Colon (tissue), 2 donors: Measurements from ENCODE around the gene RPS15.
A peak's percentile ranks its signal among the peaks of the same experiment; 100 is the strongest.
"Not testable (repeated sequence)": the region's sequence is repeated elsewhere in the genome, so short reads cannot be mapped to it uniquely, and the experiment has no call there.

ENCODE experiments used
- FAIRE-seq: peaks from 2 replicates; lab custom pipeline; 2012; peaks lifted over from hg19 to GRCh38; lab: Jason Lieb, UNC
- donor health status: control.
- donor health status: control.

Gene RPS15

DNA sequence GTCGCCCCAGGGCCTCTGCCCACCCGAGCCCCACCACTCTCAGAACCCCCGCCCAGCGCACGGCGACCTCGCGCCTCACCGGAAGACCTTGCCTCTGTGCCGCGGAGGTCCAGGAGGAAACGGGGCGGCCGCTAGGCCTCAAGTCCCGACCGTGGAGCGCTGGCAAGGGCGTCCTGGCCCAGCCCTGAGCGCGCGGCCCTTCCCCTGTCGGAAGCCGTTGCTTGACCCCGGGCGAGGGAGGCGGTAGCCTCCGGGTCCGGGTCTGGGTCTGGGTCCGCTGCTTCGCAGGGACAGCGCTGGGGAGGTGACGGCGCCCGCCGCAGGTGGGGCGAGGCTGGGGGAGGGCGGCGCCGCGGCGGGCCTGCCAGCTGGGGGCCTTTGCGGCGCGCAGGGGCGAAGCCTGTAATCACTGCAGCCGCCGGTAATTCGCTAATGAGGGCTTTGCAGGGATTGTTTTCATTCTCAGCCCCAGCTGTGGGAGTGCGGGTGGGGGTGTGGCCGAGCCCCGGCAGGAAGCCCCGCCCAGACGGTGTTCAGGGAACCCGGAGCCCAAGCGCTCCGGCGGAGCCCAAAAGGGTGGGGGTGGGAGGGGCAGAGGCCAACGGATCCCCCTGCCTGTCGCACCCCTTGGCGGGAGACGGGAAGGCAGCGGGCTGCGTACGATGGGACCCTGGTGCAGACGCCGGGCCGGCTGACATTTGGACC lies 32.3 kb downstream of the RPS15 start:
- no peak for FAIRE-seq

DNA sequence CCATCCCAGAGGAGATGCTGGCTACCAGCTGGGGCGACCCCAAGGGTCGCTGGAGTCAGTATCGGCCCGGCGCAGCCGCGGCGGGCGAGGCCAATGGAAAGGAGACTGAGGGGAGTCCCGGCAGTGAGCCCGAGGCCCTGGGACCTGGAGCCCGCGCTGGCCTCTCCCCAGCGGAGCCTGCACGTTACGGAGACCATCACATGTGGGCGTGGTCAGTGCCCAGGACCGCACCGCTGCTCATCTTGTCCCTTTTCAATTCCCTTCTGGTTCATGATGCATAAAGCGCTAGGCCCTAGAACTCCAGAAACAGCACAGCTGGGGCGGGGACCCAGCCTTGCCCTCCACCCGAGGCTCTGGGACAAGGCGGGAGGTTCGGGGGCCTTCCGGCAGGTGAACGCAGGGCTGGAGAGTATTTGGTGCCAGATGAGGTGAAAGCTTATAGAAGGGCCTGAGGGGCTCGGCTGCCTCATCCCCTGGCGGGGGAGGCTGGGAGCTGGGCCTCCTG lies 32.9 kb downstream of the RPS15 start:
- no peak for FAIRE-seq

DNA sequence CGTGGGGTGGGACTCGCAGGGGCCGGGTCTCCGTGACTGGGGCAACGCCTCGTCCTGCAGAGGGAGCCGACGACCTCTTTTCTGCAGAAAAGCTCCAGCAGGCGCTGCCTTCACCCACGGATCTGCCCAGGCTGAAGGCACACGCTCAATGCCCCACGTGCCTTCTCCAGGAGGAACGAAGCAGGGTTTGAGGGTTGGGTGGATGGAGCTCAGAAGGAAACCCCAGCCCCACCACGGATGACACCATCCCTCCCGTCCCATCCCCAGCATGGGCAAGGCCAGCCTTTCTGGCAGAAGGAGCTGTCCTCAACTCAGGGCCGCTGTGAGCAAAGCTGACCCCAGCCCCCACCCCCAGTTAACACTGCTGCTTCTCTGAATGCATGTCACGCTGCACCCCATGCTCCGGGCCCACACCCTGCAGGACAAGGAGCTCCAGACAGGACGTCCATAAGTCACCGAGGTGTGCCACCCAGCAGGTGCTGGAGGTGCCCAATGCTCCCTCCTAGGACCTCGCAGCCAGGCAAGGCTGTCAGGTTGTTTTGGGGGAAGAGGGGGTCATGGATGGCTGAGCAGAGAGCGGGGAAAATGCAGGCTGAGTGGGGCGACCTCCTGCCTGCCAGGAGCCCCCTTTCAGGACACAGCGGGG lies 33.4 kb downstream of the RPS15 start:
- no peak for FAIRE-seq

DNA sequence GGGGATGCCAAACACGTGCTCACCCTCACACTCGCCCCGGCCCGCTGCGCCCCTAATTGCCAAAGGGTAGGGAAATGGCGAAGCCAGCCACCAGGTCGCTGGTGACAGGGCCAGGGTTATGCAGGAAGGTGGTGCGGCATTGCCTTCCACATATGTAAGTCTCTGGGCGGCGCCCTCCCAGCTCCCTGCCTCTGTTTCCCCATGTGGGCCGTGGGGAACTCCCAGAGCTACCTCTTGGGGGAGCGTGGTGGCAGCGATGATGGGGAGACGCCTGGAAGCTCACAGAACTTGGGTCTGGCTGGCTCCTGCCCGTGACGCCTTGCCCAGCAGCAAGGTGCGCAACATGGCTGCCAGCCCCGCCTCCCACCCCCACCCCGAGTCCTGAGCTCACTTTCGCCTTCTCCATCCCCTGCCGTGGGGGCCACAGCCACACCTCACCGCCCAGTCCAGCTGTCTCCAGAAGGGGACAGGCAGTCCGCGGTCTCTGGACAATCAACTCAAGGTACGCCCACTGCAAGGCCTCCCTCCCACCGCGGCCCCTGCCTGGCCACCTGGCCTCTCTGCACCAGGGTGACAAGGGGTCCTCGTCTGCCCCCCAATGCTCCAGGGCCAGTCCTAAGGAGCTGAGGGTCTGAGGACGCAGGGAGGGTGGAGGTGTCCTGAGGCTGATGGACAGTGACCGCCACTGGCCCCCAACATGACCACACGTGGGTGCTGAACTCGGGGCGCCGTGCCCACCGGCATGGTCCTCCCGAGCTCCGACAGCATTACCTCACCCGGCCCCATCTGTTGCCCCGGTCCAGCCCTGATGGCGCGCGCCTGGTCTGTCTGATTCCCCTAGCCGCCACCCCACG lies 34.3 kb downstream of the RPS15 start:
- no peak for FAIRE-seq

DNA sequence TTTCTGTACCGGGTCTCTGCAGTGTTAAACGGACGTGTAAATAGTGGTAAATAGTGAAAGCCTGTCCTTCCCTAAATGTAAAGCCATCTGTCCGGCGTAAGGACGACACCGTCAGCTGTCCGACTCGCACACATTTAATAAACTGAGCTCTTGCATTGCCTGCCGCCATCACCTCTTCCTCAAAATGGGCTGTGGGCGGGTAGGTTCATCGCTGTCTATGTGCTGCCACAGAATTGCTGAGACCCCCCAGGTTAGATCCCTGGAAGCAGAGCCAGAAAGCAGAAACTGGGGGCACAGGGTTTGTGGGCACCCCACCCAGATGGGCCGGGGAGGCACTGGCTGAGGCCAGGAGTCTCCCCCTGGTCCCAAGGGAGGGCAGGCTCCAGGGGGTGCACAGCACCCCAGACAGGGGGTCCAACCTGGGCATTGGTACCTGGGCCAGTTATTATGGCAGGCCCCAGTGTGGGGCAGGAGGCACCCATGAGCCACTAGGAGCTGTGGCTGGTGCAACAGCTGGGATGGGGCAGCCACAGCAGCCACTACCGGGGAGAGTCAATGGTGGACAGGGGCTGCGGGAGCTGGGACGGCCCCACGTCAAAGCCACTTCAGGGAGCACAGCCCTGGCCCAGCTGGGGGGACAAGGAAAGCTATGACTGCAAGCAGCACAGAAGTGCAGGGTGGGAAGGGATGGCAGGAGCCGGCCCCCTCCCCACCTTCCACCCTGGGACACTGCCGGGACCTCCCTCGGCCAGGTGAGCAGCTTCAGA lies 35.1 kb downstream of the RPS15 start:
- FAIRE-seq = no peak

DNA sequence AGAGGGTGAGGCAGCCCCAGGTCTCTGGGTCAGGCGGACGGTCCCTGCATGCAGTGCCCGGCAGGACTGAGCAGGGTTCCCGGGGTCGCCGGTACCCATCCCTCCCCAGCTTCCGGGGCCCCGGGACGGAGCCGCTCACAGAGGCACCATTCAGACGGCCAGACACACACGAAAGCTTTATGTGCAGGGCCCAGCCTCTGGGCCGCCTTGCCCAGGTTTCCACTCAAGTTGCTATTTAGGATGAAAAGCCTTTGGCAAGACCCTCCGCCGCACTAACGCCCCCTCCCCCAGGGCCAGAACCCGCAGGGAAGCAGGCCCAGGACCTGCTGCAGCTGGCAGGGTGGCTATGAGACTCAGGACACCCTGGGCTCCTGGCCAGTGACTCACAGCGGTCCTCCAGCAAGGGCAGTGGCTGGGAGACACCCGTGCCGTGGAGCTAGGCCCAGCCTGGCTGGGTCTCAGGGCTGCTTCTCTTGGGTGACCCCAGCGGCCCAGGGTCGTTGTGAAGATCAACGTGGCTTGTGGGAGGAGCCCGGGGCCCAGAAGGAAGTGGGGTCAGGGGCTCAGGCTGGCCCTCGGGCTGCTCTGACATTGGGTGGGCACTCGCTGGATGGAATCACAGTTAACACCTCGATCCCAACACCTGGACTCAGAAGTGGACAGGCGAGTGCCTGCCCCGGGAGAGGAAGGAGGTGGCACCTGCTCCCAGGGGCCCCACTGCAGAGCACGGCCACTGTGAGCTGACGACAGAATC lies 36.0 kb downstream of the RPS15 start:
- no peak for FAIRE-seq

DNA sequence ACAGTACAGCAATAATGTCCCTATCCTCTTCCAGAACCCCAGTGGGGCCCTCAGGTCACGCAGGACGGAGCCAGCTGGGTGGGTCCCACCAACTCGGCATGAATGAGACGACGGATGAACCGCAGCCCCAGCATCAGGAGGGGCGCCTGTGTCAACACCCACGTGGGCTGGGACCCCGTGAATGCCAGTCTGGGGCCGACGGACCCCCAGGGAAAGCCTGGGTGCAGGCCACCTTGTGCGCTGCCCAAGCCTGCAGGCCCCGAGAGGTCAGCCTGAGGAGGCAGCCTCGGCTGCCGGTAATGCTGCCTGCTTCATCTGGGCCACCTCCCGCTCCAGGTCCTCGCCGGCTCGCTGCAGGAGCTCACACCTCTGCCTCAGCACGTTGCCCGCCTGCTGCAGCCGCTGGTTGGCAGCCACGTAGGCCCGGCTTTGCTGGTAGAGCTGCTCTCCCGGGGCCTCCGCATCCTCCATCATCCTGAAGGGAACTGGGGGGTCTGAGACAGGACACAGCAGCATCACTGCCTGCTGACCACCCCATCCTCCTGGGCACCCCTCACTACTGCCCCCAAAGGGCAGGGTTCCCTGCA lies 36.7 kb downstream of the RPS15 start:
- FAIRE-seq = no peak

DNA sequence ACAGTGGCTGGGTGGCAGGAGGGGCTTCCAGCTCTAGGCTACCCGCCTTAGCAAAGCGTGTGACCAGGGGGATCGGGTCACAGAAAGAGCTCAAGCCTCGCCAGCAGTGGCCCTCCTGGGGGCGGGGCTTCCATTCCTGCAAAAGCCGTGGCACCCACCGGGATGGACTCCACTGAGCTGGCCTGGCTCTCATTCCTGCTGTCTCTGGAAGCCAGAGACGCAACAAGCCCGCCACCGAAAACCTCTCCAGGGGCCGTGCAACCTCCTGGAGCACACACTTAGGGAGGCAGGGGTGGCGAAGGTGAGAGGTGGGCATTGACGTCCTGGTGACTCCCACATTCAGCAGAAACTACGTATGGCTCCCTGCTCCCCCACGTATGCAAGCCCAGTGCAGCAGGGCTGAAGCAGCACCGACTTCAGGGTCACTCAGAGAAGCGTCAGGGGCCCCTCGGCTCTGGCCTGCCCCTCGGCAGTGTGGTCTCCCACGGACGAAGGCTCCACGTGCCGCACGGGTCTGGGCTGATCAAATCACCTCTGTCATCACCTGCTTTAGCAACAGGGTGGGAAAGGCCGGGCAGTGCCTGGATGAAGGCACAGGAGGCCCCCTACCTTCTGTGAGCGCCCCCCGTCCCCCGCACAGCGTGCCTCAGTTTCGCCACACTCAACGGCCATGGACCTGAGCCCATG lies 37.7 kb downstream of the RPS15 start:
- no peak for FAIRE-seq

DNA sequence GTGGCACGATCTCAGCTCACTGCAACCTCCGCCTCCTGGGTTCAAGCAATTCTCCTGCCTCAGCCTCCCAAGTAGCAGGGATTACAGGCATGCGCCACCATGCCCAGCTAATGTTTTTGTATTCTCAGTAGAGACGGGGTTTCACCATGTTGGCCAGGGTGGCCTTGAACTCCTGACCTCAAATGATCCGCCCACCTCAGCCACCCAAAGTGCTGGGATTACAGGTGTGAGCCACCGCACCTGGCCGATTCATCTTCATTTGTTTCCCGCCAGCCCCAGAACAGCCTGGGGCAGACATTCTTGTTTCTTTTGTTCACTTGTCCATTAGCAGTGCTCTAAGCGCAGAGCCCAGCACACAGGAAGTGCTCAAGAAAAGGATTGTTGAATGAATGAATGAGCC lies 38.9 kb downstream of the RPS15 start:
- not testable (repeated sequence) for FAIRE-seq

DNA sequence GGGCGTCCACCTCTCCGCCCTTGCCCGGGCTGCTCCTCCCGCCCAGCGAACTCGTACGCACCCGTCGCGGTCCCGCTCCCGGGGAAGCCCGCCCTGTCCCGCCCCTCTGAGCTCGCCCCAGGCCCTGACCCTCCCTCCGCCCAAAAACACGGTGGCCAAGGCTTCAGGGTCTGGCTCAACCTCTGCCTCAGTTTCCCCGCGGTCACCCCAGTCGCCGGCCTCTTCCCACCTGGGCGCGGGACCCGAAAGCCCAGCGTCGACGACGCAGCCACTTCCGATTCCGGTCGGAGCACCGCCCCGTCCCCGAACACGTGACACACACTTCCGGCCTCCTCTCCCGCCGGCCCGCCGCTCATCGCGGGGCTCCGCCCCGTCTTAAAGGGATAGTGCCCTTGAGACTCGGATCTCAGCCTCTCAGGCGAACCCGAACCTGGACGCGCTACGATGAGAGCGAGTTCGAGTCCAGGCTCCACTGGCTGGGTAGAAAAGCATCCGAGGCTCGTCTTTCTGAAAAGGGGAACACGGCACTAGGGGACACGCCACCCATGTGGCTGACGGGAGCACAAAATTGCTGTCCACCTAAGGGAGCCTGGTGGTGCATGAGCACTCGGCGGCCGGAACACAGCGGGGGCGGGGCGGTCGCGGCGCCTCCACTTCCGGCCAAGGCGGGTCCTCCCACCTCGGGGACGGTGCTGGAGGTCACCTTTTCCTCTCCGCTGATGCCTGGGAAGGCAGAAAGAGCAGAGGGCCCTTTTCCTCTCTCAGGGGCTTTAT lies 40.9 kb downstream of the RPS15 start, which contains the start of gene C19orf25:
Gene C19orf25 (minus strand): TSS at position 282 of the 774 bp plus-strand sequence. CDS start 312 bp downstream, outside the sequence.
- peak; percentile 72 for FAIRE-seq

DNA sequence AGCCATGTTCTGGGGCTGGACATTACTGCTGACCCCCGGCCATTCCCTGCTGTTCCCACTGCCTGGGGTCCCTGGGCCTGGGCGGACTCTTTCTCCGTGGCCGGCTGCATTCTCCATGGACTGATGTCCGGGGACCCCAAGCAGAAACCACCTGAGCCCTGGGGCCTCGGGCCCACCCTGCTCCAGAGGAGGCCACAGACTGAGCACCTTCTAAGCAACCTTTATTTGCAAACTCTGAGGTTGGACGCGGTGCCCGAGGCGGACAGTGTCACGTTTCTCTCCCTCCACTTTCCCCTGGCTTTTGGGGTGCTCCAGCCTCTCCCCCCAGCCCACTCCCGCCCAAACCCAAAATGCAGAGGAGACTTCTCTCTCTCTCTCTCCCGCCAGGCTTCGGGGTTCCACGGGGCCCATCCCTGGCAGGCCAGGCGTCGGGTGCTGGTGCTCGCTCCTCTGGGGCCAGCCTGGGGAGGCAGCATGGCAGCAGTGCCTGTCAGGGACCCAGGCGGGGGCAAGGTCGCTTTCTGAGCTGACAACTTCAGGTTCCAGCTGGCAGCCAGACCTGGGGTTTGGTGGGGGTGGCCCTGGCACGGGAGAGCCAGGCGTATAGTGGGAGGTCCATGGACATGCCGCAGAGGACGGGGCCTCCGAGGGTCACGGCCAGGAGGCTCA lies 43.2 kb downstream of the RPS15 start:
- FAIRE-seq = no peak

DNA sequence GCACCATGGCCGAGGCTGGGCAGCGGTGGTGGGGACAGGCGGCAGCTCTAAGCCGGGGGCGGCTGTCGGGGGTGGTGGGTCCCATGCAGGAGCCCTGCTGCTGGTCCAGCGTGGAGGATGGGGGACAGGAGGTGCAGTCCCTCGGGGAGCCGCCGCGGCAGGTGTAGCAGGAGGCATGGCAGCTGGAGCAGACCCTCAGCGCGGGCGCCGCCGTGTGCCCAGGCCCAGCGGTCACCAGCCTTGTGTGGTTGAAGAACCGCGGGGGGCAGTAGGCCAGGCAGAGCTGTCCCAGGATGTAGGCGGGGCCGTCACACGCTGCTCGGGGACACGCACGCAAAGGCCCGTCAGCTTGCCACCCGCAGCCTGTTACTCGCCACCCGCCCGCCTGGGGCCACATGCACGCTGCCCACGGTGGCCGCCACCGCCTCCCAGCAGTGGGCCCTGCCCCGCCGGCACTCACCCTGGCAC lies 43.7 kb downstream of the RPS15 start:
- FAIRE-seq = no peak

DNA sequence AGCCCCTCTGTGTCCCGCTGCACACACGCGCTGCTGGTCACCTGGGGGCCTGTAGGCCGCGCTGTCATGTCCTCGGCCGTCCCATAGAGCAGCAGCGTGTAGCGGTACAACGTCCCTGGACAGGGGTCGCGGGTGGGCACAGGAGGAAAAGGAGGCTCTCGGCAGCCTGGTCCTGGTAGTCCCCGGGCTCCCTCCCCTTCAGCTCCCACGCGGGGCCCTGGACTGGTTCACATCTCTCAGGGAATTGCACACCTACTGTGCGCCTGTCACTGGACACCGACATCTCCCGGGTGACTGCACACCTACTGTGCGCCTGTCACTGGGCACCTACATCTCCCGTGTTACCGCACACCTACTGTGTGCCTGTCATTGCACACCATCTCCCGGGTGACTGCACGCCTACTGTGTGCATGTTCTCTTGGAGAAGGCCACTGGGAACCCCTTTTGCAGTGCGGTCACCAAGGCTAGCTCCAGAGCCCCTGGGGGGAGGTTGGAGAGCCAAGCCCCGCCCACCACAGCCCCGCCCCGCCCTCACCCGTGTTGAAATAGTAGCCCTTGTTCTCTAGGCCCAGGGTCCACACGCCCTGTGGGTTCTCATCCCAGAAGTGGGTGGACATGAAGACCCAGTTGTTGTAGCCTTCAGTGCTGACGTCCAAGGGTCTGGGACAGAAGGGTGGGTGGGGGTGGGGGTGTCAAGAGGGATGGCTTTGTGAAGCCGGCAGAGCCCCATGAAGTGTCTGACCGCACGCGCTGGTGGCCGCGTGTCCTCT lies 44.4 kb downstream of the RPS15 start:
- FAIRE-seq = no peak

DNA sequence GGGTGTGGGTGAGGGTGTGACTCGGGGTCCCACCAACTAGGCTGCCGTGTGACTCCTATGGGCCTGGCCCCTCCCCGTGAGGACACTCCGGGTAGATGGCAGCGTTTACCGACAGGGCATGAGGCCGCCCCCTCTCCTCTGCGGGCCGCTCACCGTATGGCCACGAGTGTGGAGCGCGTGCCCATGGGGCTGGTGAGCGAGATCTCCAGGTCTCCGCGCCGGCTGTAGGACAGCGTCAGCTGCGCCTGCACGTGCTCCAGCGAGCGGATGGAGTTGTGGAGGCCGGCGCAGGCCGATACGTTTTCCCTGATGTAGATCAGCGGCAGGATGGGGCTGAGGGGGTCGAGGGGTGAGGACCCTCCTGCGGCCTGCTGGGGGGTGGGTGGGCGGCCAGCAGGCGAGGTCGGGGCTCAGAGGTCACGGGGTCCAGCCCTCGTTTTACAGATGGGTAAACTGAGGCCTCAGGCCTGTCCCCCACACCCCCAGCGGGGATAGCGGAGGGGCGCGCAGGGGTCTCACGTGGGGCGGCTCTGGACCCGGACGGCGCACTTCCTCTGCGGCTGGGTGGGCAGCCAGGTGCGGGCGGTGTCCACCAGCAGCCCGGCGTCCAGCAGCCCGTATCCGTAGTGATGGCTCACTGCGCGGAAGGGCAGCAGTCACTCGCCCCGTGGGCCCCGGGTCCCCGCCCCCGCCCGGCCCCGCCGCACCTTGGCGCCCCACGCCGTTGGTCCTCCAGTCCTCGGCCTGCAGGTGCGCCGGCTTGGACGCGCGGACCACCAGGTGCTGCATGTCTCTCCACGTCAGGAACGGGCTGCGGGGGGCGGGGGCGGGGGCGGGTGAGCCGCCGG lies 45.2 kb downstream of the RPS15 start:
- FAIRE-seq = no peak

DNA sequence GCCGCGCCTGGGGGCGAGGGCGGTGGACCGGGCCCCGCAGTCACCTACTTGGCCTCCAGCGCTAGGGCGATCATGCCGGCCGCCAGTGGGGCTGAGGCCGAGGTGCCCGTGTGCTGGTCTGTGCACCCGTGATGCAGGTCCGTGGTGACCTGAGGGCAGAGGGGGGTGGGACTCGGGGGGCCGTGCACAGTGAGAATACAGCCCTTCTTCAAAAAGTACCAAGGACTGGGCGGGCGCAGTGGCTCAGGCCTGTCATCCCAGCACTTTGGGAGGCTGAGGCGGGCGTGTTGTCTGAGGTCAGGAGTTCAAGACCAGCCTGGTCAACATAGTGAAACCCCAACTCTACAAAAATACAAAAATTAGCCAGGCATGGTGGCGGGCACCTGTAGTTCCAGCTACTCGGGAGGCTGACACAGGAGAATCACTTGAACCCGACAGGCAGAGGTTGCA lies 45.8 kb downstream of the RPS15 start:
- no peak for FAIRE-seq

DNA sequence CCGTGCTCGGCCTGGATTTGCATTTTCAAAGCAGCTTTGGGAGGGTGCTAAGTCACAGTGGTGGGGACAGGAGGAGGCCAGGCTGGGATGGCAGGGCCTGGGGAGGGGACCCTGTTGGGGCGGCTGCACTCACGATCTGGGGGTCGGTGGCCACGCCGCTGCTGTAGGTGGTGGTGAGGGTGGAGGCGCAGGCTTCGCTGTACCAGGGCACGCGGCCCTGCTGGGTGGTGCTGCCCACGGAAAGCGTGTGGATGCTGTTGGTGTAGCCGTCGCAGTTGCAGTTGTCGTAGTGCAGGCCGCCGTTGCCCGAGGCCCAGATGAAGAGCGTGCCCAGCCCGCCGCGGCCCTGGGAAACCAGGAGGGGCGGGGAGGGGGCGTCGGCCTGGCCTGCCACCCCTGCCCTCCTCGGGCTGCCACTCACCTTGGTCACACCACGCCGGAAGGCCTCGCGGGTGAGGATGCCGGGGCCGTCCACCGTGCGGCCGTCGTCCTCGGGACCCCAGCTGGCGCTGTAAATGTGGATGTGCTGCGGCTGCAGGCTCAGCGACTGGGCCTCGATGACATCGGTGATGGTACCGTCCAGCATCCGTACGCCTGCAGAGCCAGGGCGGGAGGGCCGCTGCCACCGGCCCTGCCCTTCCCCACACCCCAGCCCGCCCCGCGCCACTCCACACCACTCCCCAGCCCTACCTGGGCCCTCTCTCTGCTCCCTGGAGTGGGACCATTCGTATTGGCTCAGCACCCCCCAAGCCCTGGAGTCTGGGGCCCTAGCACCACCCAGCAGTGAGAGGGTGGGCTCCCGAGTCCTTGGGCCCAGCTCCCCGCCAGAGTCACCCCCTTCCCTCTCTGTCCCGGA lies 48.8 kb downstream of the RPS15 start:
- no peak for FAIRE-seq
